HepG2 (cell line): ENCODE data around the gene AKAP1. TPM values are rescaled to one million over a fixed set of nuclear protein-coding genes. Genes with fewer than 3 reads are reported as not detected.

ENCODE experiments used
- ATF1 ChIP-seq: IDR thresholded peaks from 2 replicates; pipeline ENCODE4 v1.6.1; 2016; ENCODE audit warnings: mild to moderate bottlenecking, control low read depth
- CBFB ChIP-seq: sonication (generic); formaldehyde crosslinking; IDR thresholded peaks from 2 replicates; pipeline ENCODE4 v1.4.0; 2020; ENCODE audit warnings: missing genetic modification reagents
- E2F5 ChIP-seq: sonication (generic); formaldehyde crosslinking; conservative IDR thresholded peaks from 2 replicates; pipeline ENCODE4 v1.4.0; 2020; ENCODE audit warnings: missing genetic modification reagents
- MTF1 ChIP-seq: sonication (generic); formaldehyde crosslinking; IDR thresholded peaks from 2 replicates; pipeline ENCODE4 v1.5.0; 2020; ENCODE audit warnings: missing genetic modification reagents
- MXD1 ChIP-seq: sonication (generic); formaldehyde crosslinking; IDR thresholded peaks from 2 replicates; pipeline ENCODE4 v1.4.0; 2020; ENCODE audit warnings: mild to moderate bottlenecking, missing genetic modification reagents
- PLRG1 ChIP-seq: fragments of 450-650 bp; conservative IDR thresholded peaks from 2 replicates; pipeline ENCODE4 v1.6.1; 2016
- SOX5 ChIP-seq: IDR thresholded peaks from 2 replicates; pipeline ENCODE4 v1.6.1; 2016; ENCODE audit warnings: borderline replicate concordance
- SPEN ChIP-seq: sonication (generic); formaldehyde crosslinking; IDR thresholded peaks from 2 replicates; pipeline ENCODE4 v1.5.1; 2020; ENCODE audit warnings: low read depth, mild to moderate bottlenecking, missing genetic modification reagents
- THAP8 ChIP-seq: sonication (generic); formaldehyde crosslinking; IDR thresholded peaks from 2 replicates; pipeline ENCODE4 v1.5.1; 2020; ENCODE audit warnings: missing genetic modification reagents, mild to moderate bottlenecking, borderline replicate concordance
- ZBTB21 ChIP-seq: sonication (generic); formaldehyde crosslinking; IDR thresholded peaks from 2 replicates; pipeline ENCODE4 v1.4.0; 2020; ENCODE audit warnings: missing genetic modification reagents
- ZFP91 ChIP-seq: sonication (generic); formaldehyde crosslinking; IDR thresholded peaks from 2 replicates; pipeline ENCODE4 v1.9.0; 2022; ENCODE audit warnings: missing genetic modification reagents, mild to moderate bottlenecking, borderline replicate concordance
- ZFX ChIP-seq: sonication (generic); formaldehyde crosslinking; IDR thresholded peaks from 2 replicates; pipeline ENCODE4 v1.4.0; 2020; ENCODE audit warnings: mild to moderate bottlenecking, low read depth, missing genetic modification reagents, moderate library complexity
- ZMYM2 ChIP-seq: sonication (generic); formaldehyde crosslinking; IDR thresholded peaks from 2 replicates; pipeline ENCODE4 v1.8.0; 2022; ENCODE audit warnings: mild to moderate bottlenecking, missing genetic modification reagents
- ZNF180 ChIP-seq: sonication (generic); formaldehyde crosslinking; IDR thresholded peaks from 2 replicates; pipeline ENCODE4 v1.4.0; 2020; ENCODE audit warnings: low read depth, missing genetic modification reagents, borderline replicate concordance
- ZNF609 ChIP-seq: sonication (generic); formaldehyde crosslinking; IDR thresholded peaks from 2 replicates; pipeline ENCODE4 v1.4.0; 2020; ENCODE audit warnings: mild to moderate bottlenecking, missing genetic modification reagents, borderline replicate concordance
- ZNF691 ChIP-seq: sonication (generic); formaldehyde crosslinking; IDR thresholded peaks from 2 replicates; pipeline ENCODE4 v1.4.0; 2020; ENCODE audit warnings: missing genetic modification reagents, low read depth, mild to moderate bottlenecking, borderline replicate concordance
- ZUFSP ChIP-seq: sonication (generic); formaldehyde crosslinking; IDR thresholded peaks from 2 replicates; pipeline ENCODE4 v1.9.0; 2021; ENCODE audit warnings: missing genetic modification reagents, mild to moderate bottlenecking, borderline replicate concordance
- polyA plus RNA-seq, 8 experiments: library from polyadenylated mRNA; depleted of rRNA in 3 of 8; stranded (reverse) in 7 of 8; unstranded in 1 of 8; fragments of >200 nt; fragmentation: Illumina TruSeq in 4 of 8; extraction: Trizol in 4 of 8; gene quantifications; 2 replicates each; pipeline versions ENCODE4 v1.2.1 to v1.2.3, GENCODE V29; 2011 to 2016; ENCODE audit warnings: low read depth in 4 of 8, missing spikeins in 1 of 8, mixed read lengths in 1 of 8; ENCODE audit not compliant: insufficient read depth in 1 of 8
- total RNA-seq, 5 experiments: library from RNA; depleted of rRNA; stranded (reverse); fragments of >200 nt; fragmentation: Illumina TruSeq; extraction: Trizol; gene quantifications; 2 replicates each; pipeline ENCODE4 v1.2.3, GENCODE V29; 2016; ENCODE audit warnings: low read depth in 1 of 5

Gene AKAP1
- total and polyA plus RNA-seq, 2 of the 13 experiments (the other 11 are each of a cell fraction or from before 2014, with no cell fraction given), result 101 to 131 TPM

GRCh38 chr17:57085448-57086068, 512 bp downstream of the AKAP1 start (continued):
- TF ChIP-seq ZNF609 (CRISPR knock-in tag), result peak; percentile 82; the same call in 1 of the 2 replicates
- peak; percentile 55; the same call in 1 of the 2 replicates for TF ChIP-seq ZMYM2 (CRISPR knock-in tag)
- no peak for TF ChIP-seq ZNF691 (CRISPR knock-in tag)
- TF ChIP-seq MXD1 (CRISPR knock-in tag), result peak; percentile 87
- no peak; the same call in 1 of the 2 replicates for TF ChIP-seq CBFB (CRISPR knock-in tag)
- 0 out of 2 replicates have a peak, but pooled peaks have one; percentile 35 for TF ChIP-seq MTF1 (CRISPR knock-in tag)
- peak; percentile 85; the same call in 1 of the 2 replicates for TF ChIP-seq SOX5
- TF ChIP-seq ZFX (CRISPR knock-in tag), result peak; percentile 79; the same call in 1 of the 2 replicates
- TF ChIP-seq ZNF180 (CRISPR knock-in tag), result 0 out of 2 replicates have a peak, but pooled peaks have one; percentile 20
- 0 out of 2 replicates have a peak, but pooled peaks have one; percentile 38 for TF ChIP-seq E2F5 (CRISPR knock-in tag)
- TF ChIP-seq ZBTB21 (CRISPR knock-in tag), result peak; percentile 36; the same call in 1 of the 2 replicates
- no peak for TF ChIP-seq ATF1 (CRISPR knock-in tag)
- TF ChIP-seq ZUFSP (CRISPR knock-in tag), result no peak
- TF ChIP-seq ZFP91 (CRISPR knock-in tag), result no peak; the same call in 1 of the 2 replicates
- TF ChIP-seq SPEN (CRISPR knock-in tag), result peak; percentile 76; the same call in 1 of the 2 replicates
- peak; percentile 76; the same call in 1 of the 2 replicates for TF ChIP-seq THAP8 (CRISPR knock-in tag)
- no peak for TF ChIP-seq PLRG1
